CD14-positive monocyte (primary cell): ENCODE results near the gene ATP2C1. TPM values are rescaled to one million over a fixed set of nuclear protein-coding genes. Genes with fewer than 3 reads are reported as not detected.

Source experiments
- DNase-seq, 3 donors: peaks; one replicate each; pipeline ENCODE4 v3.0.0-alpha.2; 2011 to 2022
- H2AFZ ChIP-seq: 2 replicates; pipeline ENCODE4 v1.6.0; 2012; ENCODE audit warnings: mild to moderate bottlenecking, low read depth, low read length, inconsistent platforms; ENCODE audit not compliant: insufficient read depth, poor library complexity, severe bottlenecking
- H3K27ac ChIP-seq, 2 donors: 1 replicate in 1 of 2; 2 replicates in 1 of 2; pipeline ENCODE4 v1.5.1; 2012 to 2013; ENCODE audit warnings: low read length in 2 of 2, control low read depth in 1 of 2, inconsistent platforms in 1 of 2, low read depth in 1 of 2, mild to moderate bottlenecking in 1 of 2
- H3K27me3 ChIP-seq, 2 donors: one replicate each; pipeline versions ENCODE4 v1.6.0 to v1.6.1; 2011 to 2013; ENCODE audit warnings: low read length in 2 of 2; ENCODE audit not compliant: control insufficient read depth in 2 of 2, insufficient read depth in 2 of 2
- H3K36me3 ChIP-seq, 2 donors: replicated peaks in 1 of 2; 1 replicate in 1 of 2; 2 replicates in 1 of 2; pipeline versions ENCODE4 v1.5.1 to v1.6.1; 2012 to 2013; ENCODE audit warnings: low read length in 2 of 2, control low read depth in 1 of 2, inconsistent platforms in 1 of 2, mild to moderate bottlenecking in 1 of 2; ENCODE audit not compliant: insufficient read depth in 2 of 2, control insufficient read depth in 1 of 2
- H3K4me1 ChIP-seq, 2 donors: 1 replicate in 1 of 2; 2 replicates in 1 of 2; pipeline versions ENCODE4 v1.5.1 to v1.6.1; 2012 to 2013; ENCODE audit warnings: low read length in 2 of 2, control low read depth in 1 of 2, inconsistent platforms in 1 of 2, mild to moderate bottlenecking in 1 of 2, moderate library complexity in 1 of 2; ENCODE audit not compliant: insufficient read depth in 2 of 2, control insufficient read depth in 1 of 2
- H3K4me2 ChIP-seq: replicated peaks from 2 replicates; pipeline ENCODE3; 2012; ENCODE audit warnings: low read length, moderate library complexity, mild to moderate bottlenecking; ENCODE audit not compliant: poor library complexity, severe bottlenecking; ENCODE audit errors: extremely low read depth
- H3K4me3 ChIP-seq, 3 experiments: fragments of 200-600 bp in 1 of 3; sonication (generic) in 1 of 3; replicated peaks in 1 of 3; 1 replicate in 2 of 3; 2 replicates in 1 of 3; pipeline ENCODE4 v1.5.1; 2011 to 2013; ENCODE audit warnings: low read length in 3 of 3, mild to moderate bottlenecking in 3 of 3, control low read depth in 2 of 3, low read depth in 2 of 3, inconsistent platforms in 1 of 3, moderate library complexity in 1 of 3
- H3K79me2 ChIP-seq: 2 replicates; pipeline ENCODE4 v1.6.0; 2012; ENCODE audit warnings: mild to moderate bottlenecking, control low read depth, inconsistent platforms, low read length, moderate library complexity; ENCODE audit not compliant: insufficient read depth
- H3K9ac ChIP-seq: 2 replicates; pipeline ENCODE4 v1.6.0; 2017; ENCODE audit warnings: low read length, mild to moderate bottlenecking; ENCODE audit not compliant: insufficient read depth, poor library complexity, severe bottlenecking
- H3K9me3 ChIP-seq, 2 donors: replicated peaks in 1 of 2; 1 replicate in 1 of 2; 2 replicates in 1 of 2; pipeline versions ENCODE4 v1.5.1 to v1.6.1; 2012 to 2013; ENCODE audit warnings: low read length in 2 of 2, control low read depth in 1 of 2; ENCODE audit not compliant: control insufficient read depth in 1 of 2, insufficient read depth in 1 of 2
- H4K20me1 ChIP-seq: 2 replicates; pipeline ENCODE4 v1.6.0; 2012; ENCODE audit warnings: mild to moderate bottlenecking, low read length, control low read depth, moderate library complexity; ENCODE audit not compliant: insufficient read depth
- H3K27ac Mint-ChIP-seq, 7 donors: one replicate each; pipeline ENCODE4 v1.8.0; 2020; ENCODE audit warnings: mild to moderate bottlenecking in 7 of 7, mixed read lengths in 7 of 7, moderate library complexity in 6 of 7, inconsistent platforms in 2 of 7
- H3K27me3 Mint-ChIP-seq, 3 donors: one replicate each; pipeline ENCODE4 v1.8.0; 2021 to 2022; ENCODE audit warnings: low read depth in 3 of 3, mild to moderate bottlenecking in 3 of 3, mixed read lengths in 3 of 3, moderate library complexity in 3 of 3, inconsistent platforms in 1 of 3
- H3K36me3 Mint-ChIP-seq, 2 donors: one replicate each; pipeline ENCODE4 v1.8.0; 2020; ENCODE audit warnings: mixed read lengths in 2 of 2, inconsistent platforms in 1 of 2, mild to moderate bottlenecking in 1 of 2
- H3K4me1 Mint-ChIP-seq: one replicate; pipeline ENCODE4 v1.8.0; 2020; ENCODE audit warnings: mild to moderate bottlenecking, mixed read lengths
- H3K4me3 Mint-ChIP-seq, 2 donors: one replicate each; pipeline ENCODE4 v1.8.0; 2020; ENCODE audit warnings: mild to moderate bottlenecking in 2 of 2, mixed read lengths in 2 of 2, moderate library complexity in 1 of 2
- H3K9me3 Mint-ChIP-seq, 7 donors: one replicate each; pipeline ENCODE4 v1.8.0; 2020 to 2022; ENCODE audit warnings: mixed read lengths in 7 of 7, mild to moderate bottlenecking in 6 of 7, moderate library complexity in 6 of 7, inconsistent platforms in 2 of 7
- WGBS: methylation state at CpG from one replicate; pipeline ENCODE4 v1.1.5; 2013; ENCODE audit warnings: missing lambda C conversion rate; ENCODE audit not compliant: insufficient coverage; 5-methylcytosine and 5-hydroxymethylcytosine counted together
- intact Hi-C, 2 donors: fragments of 100-400 bp; cut with micrococcal nuclease; formaldehyde crosslinking; loops; one replicate each; pipeline versions ENCODE4 v1.15.0 to v1.15.1; 2023
- polyA plus RNA-seq, 3 donors: library from polyadenylated mRNA; depleted of rRNA in 1 of 3; unstranded in 2 of 3; stranded (reverse) in 1 of 3; fragments of 300-500 nt in 2 of 3; fragments of >200 nt in 1 of 3; fragmentation: Illumina TruSeq in 2 of 3; gene quantifications; 1 replicate in 2 of 3; 2 replicates in 1 of 3; pipeline ENCODE4 v1.2.3, GENCODE V29; 2012 to 2021
- TF ChIP-seq, protein P1 (sequence below): fragments of 200-600 bp; IDR thresholded peaks from one replicate; pipeline ENCODE4 v1.8.0; 2022; ENCODE audit warnings: antibody characterized with exemption, mild to moderate bottlenecking

Gene ATP2C1
- polyA plus RNA-seq, 3 donors = 11.7 to 22.0 (median 12.2) TPM

DNA sequence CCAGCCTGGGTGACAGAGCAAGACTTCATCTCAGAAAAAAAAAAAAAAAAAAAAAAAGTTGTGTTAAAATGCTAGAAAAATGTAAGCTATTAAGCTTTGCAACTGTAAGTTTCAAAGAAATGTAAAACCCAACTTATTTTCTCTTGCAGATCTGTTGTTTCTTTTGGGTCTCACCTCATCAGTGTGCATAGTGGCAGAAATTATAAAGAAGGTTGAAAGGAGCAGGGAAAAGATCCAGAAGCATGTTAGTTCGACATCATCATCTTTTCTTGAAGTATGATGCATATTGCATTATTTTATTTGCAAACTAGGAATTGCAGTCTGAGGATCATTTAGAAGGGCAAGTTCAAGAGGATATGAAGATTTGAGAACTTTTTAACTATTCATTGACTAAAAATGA lies 107.2 kb downstream of the ATP2C1 start:
- Histone ChIP-seq H3K4me2 (no peak overlapping the region), H3K4me3 (no peak overlapping the region), H3K27me3 (no peaks in the 10 kb centered on the region), H3K36me3 (peaks cover 14 to 75% of the 10 kb centered on the region in 2 donors), H3K9ac (no peak overlapping the region), H3K9me3 (no peaks in the 10 kb centered on the region), H3K4me1 (peaks cover 10 to 11% of the 10 kb centered on the region in 2 donors), H4K20me1 (no peaks in the 10 kb centered on the region), H3K79me2 (no peaks in the 10 kb centered on the region), H3K27ac (no peak overlapping the region), H2AFZ (no peak overlapping the region)
- Mint-ChIP-seq H3K4me3 (no peak overlapping the region), H3K36me3 (peaks cover 36 to 40% of the 10 kb centered on the region in 2 donors), H3K4me1 (peaks cover 11% of the 10 kb centered on the region), H3K27me3 (no peaks in the 10 kb centered on the region), H3K27ac (peak overlapping the region in 1 of 7 donors; percentile 76), H3K9me3 (no peaks in the 10 kb centered on the region)
- no peak for DNase-seq
- TF ChIP-seq, protein P1, sequence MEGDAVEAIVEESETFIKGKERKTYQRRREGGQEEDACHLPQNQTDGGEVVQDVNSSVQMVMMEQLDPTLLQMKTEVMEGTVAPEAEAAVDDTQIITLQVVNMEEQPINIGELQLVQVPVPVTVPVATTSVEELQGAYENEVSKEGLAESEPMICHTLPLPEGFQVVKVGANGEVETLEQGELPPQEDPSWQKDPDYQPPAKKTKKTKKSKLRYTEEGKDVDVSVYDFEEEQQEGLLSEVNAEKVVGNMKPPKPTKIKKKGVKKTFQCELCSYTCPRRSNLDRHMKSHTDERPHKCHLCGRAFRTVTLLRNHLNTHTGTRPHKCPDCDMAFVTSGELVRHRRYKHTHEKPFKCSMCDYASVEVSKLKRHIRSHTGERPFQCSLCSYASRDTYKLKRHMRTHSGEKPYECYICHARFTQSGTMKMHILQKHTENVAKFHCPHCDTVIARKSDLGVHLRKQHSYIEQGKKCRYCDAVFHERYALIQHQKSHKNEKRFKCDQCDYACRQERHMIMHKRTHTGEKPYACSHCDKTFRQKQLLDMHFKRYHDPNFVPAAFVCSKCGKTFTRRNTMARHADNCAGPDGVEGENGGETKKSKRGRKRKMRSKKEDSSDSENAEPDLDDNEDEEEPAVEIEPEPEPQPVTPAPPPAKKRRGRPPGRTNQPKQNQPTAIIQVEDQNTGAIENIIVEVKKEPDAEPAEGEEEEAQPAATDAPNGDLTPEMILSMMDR = no peak
- WGBS = no CpG with 5 or more reads among the region's 1 CpG
- intact Hi-C loops = no loop called here

DNA sequence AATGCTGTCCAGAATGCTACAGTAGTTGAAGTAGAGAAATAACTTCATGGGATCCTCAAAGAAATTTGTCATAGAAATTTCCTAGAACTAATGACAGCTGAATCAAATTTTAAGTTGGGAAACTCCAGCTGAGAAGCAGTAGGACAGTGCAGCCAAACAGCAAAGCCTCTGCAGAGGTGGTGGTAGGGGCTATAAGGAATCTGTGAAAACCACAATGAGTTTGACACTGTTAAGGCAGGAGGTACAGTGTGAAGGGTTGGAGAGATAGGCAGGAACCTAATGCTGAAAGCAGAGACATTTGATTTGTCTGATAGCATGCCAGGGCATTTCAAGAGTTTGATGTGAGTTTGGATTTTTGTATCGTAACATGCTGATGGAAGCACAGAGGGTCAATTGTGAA lies 110.7 kb downstream of the ATP2C1 start:
- TF ChIP-seq, protein P1 = no peak
- WGBS = 100% methylated on average over 1 of the region's 1 CpG
- Mint-ChIP-seq H3K4me3 (no peak overlapping the region), H3K27me3 (no peaks in the 10 kb centered on the region), H3K36me3 (peaks cover 47 to 49% of the 10 kb centered on the region in 2 donors), H3K4me1 (peaks cover 6% of the 10 kb centered on the region), H3K27ac (peak overlapping the region in 1 of 7 donors; percentile 19), H3K9me3 (no peaks in the 10 kb centered on the region)
- Histone ChIP-seq H3K9me3 (no peaks in the 10 kb centered on the region), H3K4me2 (no peak overlapping the region), H3K4me1 (no peaks in the 10 kb centered on the region), H3K9ac (no peak overlapping the region), H3K27me3 (no peaks in the 10 kb centered on the region), H3K27ac (no peak overlapping the region), H3K4me3 (no peak overlapping the region), H3K79me2 (no peaks in the 10 kb centered on the region), H3K36me3 (peaks cover 14 to 67% of the 10 kb centered on the region in 2 donors), H4K20me1 (no peaks in the 10 kb centered on the region), H2AFZ (no peak overlapping the region)
- DNase-seq = no peak
- intact Hi-C loops = no loop called here
